Measurements from ENCODE around the gene CLASP1.

- TF ChIP-seq CTCF (IDR thresholded peaks at IDR 0.05; ENCODE audit: low read depth, low read length, missing input control) (no peak), EGR1 (IDR thresholded peaks at IDR 0.05; ENCODE audit: low read depth in 2 of 2) (no peak), JUND (IDR thresholded peaks at IDR 0.05) (no peak), GABPA (IDR thresholded peaks at IDR 0.05 in 1 of 2, conservative IDR thresholded peaks at IDR 0.05 in 1 of 2) (no peak), ATF3 (IDR thresholded peaks at IDR 0.05) (no peak)
Observed at GRCh38 chr2:121409388-121409787, 239.9 kb downstream of the CLASP1 start.
